HCT116 (cell line): ENCODE measurements around the gene VWA3B. TPM values are rescaled to one million over a fixed set of nuclear protein-coding genes. Genes with fewer than 3 reads are reported as not detected.
A peak's percentile ranks its signal among the peaks of the same experiment; 100 is the strongest.

Source experiments
- ATAC-seq: fragments of 200-7000 bp; cut with Tn5 transposase; 2 replicates; pipeline ENCODE4 v1.9.1; 2020; ENCODE audit warnings: mild to moderate bottlenecking, moderate library complexity
- BruUV-seq: library from RNA; stranded (reverse); fragments of 400-500 nt; replicated peaks from 2 replicates; lab custom pipeline; 2021; lab: Mats Ljungman, UMichigan
- CTCF ChIA-PET: fragments of 300-600 bp; sonication (Branson Sonifier 250); formaldehyde crosslinking; loops from one replicate; lab custom pipeline; 2021; ENCODE audit warnings: antibody characterized with exemption; lab: Charles Lee
- POLR2A ChIA-PET: fragments of 300-600, 350-600 bp; sonication (Branson Sonifier 250); formaldehyde crosslinking; loops from one replicate; lab custom pipeline; 2021; ENCODE audit warnings: antibody characterized with exemption; lab: Charles Lee
- RAD21 ChIA-PET, 2 experiments: fragments of 300-600 bp; sonication (Branson Sonifier 250); formaldehyde crosslinking; loops; one replicate each; lab custom pipeline; 2023; ENCODE audit warnings: low total read pairs in 2 of 2; ENCODE audit not compliant: uncharacterized antibody in 2 of 2, unreplicated experiment in 2 of 2, low non-redundant PET in 1 of 2; lab: Charles Lee
- DNase-seq: peaks from one replicate; pipeline ENCODE4 v3.0.0-alpha.2; 2010; ENCODE audit warnings: low read depth, low spot score
- H2AFZ ChIP-seq: fragments of 200-600 bp; shearing (Covaris generic), sonication (generic); 2 replicates; pipeline ENCODE4 v1.6.1; 2017; ENCODE audit warnings: low read depth, mixed run types, mixed read lengths, antibody characterized with exemption, low read length; ENCODE audit not compliant: poor library complexity, severe bottlenecking
- H3K27ac ChIP-seq: 2 replicates; pipeline ENCODE4 v1.5.1; 2012; ENCODE audit warnings: low read depth, low read length
- H3K27me3 ChIP-seq: fragments of 200-600 bp; sonication (generic); 2 replicates; pipeline ENCODE4 v1.6.1; 2016; ENCODE audit warnings: mixed run types, low read length, mixed read lengths; ENCODE audit not compliant: insufficient read depth
- H3K36me3 ChIP-seq, 2 experiments: fragments of 200-500 bp in 1 of 2; fragments of 200-600 bp in 1 of 2; sonication (Bioruptor generic) in 1 of 2; sonication (generic) in 1 of 2; 2 replicates each; pipeline versions ENCODE4 v1.5.1 to v1.6.1; 2014 to 2016; ENCODE audit warnings: low read length in 2 of 2, inconsistent platforms in 1 of 2, mixed read lengths in 1 of 2, mixed run types in 1 of 2; ENCODE audit not compliant: insufficient read depth in 2 of 2, control insufficient read depth in 1 of 2
- H3K4me1 ChIP-seq, 2 experiments: fragments of 200-600 bp in 1 of 2; sonication (generic) in 1 of 2; 2 replicates each; pipeline versions ENCODE4 v1.5.1 to v1.6.1; 2012 to 2017; ENCODE audit warnings: low read length in 2 of 2, inconsistent platforms in 1 of 2, mild to moderate bottlenecking in 1 of 2, mixed read lengths in 1 of 2, mixed run types in 1 of 2, moderate library complexity in 1 of 2; ENCODE audit not compliant: insufficient read depth in 2 of 2, control insufficient read depth in 1 of 2
- H3K4me2 ChIP-seq: fragments of 200-600 bp; sonication (generic); 2 replicates; pipeline ENCODE4 v1.6.1; 2017; ENCODE audit warnings: mixed run types, low read length, mixed read lengths
- H3K4me3 ChIP-seq, 2 experiments: fragments of 200-600 bp in 1 of 2; sonication (generic) in 1 of 2; replicated peaks in 1 of 2; 2 replicates each; pipeline ENCODE4 v1.5.1; 2011 to 2016; ENCODE audit warnings: low read length in 2 of 2, control low read depth in 1 of 2, low read depth in 1 of 2, mild to moderate bottlenecking in 1 of 2, mixed read lengths in 1 of 2, mixed run types in 1 of 2
- H3K79me2 ChIP-seq: fragments of 200-600 bp; sonication (generic); 2 replicates; pipeline ENCODE4 v1.6.1; 2017; ENCODE audit warnings: mild to moderate bottlenecking, mixed run types, low read length, moderate library complexity, mixed read lengths; ENCODE audit not compliant: insufficient read depth
- H3K9ac ChIP-seq: fragments of 200-600 bp; sonication (generic); 2 replicates; pipeline ENCODE4 v1.6.1; 2016; ENCODE audit warnings: low read length, mixed read lengths
- H3K9me2 ChIP-seq: fragments of 200-600 bp; sonication (generic), shearing (Covaris generic); 2 replicates; pipeline ENCODE4 v1.6.1; 2017; ENCODE audit warnings: mixed run types, mild to moderate bottlenecking, moderate library complexity; ENCODE audit not compliant: insufficient read depth
- H3K9me3 ChIP-seq, 2 experiments: fragments of 200-500 bp in 1 of 2; fragments of 200-600 bp in 1 of 2; sonication (Bioruptor generic) in 1 of 2; sonication (generic) in 1 of 2; 2 replicates each; pipeline ENCODE4 v1.6.1; 2014 to 2017; ENCODE audit warnings: low read length in 2 of 2, mixed read lengths in 2 of 2, inconsistent platforms in 1 of 2, low read depth in 1 of 2, mild to moderate bottlenecking in 1 of 2, mixed run types in 1 of 2, moderate library complexity in 1 of 2; ENCODE audit not compliant: control insufficient read depth in 1 of 2, insufficient read depth in 1 of 2
- H4K20me1 ChIP-seq: fragments of 200-600 bp; sonication (generic), shearing (Covaris generic); 2 replicates; pipeline ENCODE4 v1.6.1; 2017; ENCODE audit warnings: mixed run types, mild to moderate bottlenecking, moderate library complexity; ENCODE audit not compliant: insufficient read depth
- POLR2AphosphoS5 ChIP-seq: IDR thresholded peaks from 2 replicates; pipeline ENCODE4 v1.6.1; 2011; ENCODE audit warnings: mild to moderate bottlenecking, low read depth, low read length, moderate library complexity
- RAD21 ChIP-seq: IDR thresholded peaks from 2 replicates; pipeline ENCODE4 v1.6.1; 2012; ENCODE audit warnings: low read depth, mild to moderate bottlenecking
- SRF ChIP-seq: IDR thresholded peaks from 2 replicates; pipeline ENCODE4 v1.6.1; 2012; ENCODE audit warnings: low read depth
- intact Hi-C: fragments of 100-400 bp; cut with micrococcal nuclease; formaldehyde crosslinking; loops from 2 replicates; pipeline ENCODE4 v1.10.0; 2022
- total RNA-seq: library from RNA; stranded (reverse); gene quantifications from one replicate; pipeline ENCODE4 v1.2.1, GENCODE V29; 2021; ENCODE audit not compliant: unreplicated experiment
- TF ChIP-seq, protein P1 (sequence below): IDR thresholded peaks from 2 replicates; pipeline ENCODE4 v1.6.1; 2012
- TF ChIP-seq, protein P2 (sequence below): IDR thresholded peaks from 2 replicates; pipeline ENCODE4 v1.6.1; 2011; ENCODE audit warnings: mild to moderate bottlenecking, low read length, moderate library complexity; ENCODE audit not compliant: insufficient replicate concordance; ENCODE audit errors: extremely low read depth

Gene VWA3B
- total RNA-seq, 1 experiment from 2014 or later, result 0.47 TPM

DNA sequence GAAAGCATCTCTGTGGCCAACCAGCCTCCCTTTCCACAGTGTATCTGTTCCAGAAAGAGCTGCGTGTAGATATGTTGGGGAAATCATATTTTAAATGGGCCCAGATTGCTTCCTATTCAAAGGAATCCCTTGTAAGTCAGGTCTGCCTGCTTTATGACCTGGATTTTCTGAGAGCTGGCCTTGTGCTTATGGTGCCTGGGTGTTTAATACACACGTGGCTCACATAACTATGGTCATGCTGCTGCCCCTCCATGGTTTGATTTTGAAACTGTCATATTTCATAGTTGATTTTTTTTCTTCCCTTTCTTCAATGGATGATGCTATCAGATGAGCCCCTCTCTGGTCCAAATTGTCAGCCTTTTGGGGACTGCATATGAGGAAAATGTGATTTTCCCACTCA, 147.8 kb downstream of the VWA3B start:
- BruUV-seq, result no TSS peak
- H3K4me2 ChIP-seq, result no peak overlapping the region
- no peaks in the 10 kb centered on the region for H3K27me3 ChIP-seq
- peak; percentile 27; the same call in 1 of the 2 replicates for ATAC-seq
- ChIA-PET POLR2A (no interaction called here), RAD21 (no interaction called here), CTCF (no interaction called here)
- no peak overlapping the region for H3K4me3 ChIP-seq
- no peak overlapping the region for H3K9ac ChIP-seq
- TF ChIP-seq, protein P1, sequence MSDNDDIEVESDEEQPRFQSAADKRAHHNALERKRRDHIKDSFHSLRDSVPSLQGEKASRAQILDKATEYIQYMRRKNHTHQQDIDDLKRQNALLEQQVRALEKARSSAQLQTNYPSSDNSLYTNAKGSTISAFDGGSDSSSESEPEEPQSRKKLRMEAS, result no peak
- TF ChIP-seq RAD21, result 0 out of 2 replicates have a peak, but pooled peaks have one; percentile 18
- H3K27ac ChIP-seq, result no peak overlapping the region
- H3K9me2 ChIP-seq, result no peaks in the 10 kb centered on the region
- no peaks in the 10 kb centered on the region for H3K4me1 ChIP-seq
- H3K79me2 ChIP-seq, result no peaks in the 10 kb centered on the region
- intact Hi-C loops, result no loop called here
- no peaks in the 10 kb centered on the region for H3K9me3 ChIP-seq
- no peaks in the 10 kb centered on the region for H4K20me1 ChIP-seq
- no peak overlapping the region for H2AFZ ChIP-seq
- DNase-seq, result no peak
- H3K36me3 ChIP-seq, result no peaks in the 10 kb centered on the region

DNA sequence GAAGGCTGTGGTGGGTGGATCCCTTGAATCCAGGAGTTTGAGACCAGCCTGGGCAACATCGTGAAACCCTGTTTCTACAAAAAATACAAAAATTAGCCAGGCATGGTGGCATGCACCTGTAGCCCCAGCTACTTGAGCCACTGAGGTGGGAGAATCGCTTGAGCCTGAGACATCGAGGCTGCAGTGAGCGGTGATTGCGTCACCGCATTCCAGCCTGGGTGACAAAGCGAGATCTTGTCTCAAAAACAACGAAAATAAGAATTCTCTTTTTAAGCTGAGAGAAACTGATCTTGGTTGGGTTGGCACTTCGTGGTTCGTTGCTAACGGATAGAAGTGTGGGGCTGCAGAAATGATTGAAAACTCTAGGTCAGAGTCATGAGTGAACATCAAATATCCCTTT, 150.0 kb downstream of the VWA3B start:
- POLR2A ChIA-PET, result no interaction called here
- intact Hi-C loops, result no loop called here

More for the DNA sequence above, 150.0 kb downstream of the VWA3B start:
- H3K4me1 ChIP-seq, result no peaks in the 10 kb centered on the region
- no peak overlapping the region for H3K27ac ChIP-seq
- no peaks in the 10 kb centered on the region for H3K79me2 ChIP-seq
- no peaks in the 10 kb centered on the region for H3K9me2 ChIP-seq
- no peak overlapping the region for H2AFZ ChIP-seq
- TF ChIP-seq POLR2AphosphoS5 (no peak), SRF (no peak)
- TF ChIP-seq, protein P2, sequence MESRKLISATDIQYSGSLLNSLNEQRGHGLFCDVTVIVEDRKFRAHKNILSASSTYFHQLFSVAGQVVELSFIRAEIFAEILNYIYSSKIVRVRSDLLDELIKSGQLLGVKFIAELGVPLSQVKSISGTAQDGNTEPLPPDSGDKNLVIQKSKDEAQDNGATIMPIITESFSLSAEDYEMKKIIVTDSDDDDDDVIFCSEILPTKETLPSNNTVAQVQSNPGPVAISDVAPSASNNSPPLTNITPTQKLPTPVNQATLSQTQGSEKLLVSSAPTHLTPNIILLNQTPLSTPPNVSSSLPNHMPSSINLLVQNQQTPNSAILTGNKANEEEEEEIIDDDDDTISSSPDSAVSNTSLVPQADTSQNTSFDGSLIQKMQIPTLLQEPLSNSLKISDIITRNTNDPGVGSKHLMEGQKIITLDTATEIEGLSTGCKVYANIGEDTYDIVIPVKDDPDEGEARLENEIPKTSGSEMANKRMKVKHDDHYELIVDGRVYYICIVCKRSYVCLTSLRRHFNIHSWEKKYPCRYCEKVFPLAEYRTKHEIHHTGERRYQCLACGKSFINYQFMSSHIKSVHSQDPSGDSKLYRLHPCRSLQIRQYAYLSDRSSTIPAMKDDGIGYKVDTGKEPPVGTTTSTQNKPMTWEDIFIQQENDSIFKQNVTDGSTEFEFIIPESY, result no peak
- no TSS peak for BruUV-seq
- ATAC-seq (no peak), DNase-seq (no peak)
- no peaks in the 10 kb centered on the region for H3K9me3 ChIP-seq
- no peak overlapping the region for H3K4me2 ChIP-seq
- no peaks in the 10 kb centered on the region for H3K36me3 ChIP-seq
- RAD21 ChIA-PET, result no interaction called here
- H3K4me3 ChIP-seq, result no peak overlapping the region
- no peaks in the 10 kb centered on the region for H4K20me1 ChIP-seq
- no peak overlapping the region for H3K9ac ChIP-seq
- no peaks in the 10 kb centered on the region for H3K27me3 ChIP-seq
- CTCF ChIA-PET, result no interaction called here
